GM18499 (cell line): ENCODE data around the gene NBPF11.
"Not testable (repeated sequence)": the region's sequence is repeated elsewhere in the genome, so short reads cannot be mapped to it uniquely, and the experiment has no call there.

Experiments
- ATAC-seq: cut with Tn5 transposase; IDR thresholded peaks from one replicate; pipeline ENCODE4 v1.9.1; 2021; ENCODE audit warnings: moderate number of reproducible peaks; ENCODE audit not compliant: insufficient read depth, unreplicated experiment

NBPF11 gene

GRCh38 chr1:148151911-148152656 is at the start of gene NBPF11:
Gene NBPF11, minus strand, starts transcription at chr1:148152281. Its CDS starts 25,278 bp downstream, at chr1:148127003.
- peak; percentile 46 for ATAC-seq

DNA sequence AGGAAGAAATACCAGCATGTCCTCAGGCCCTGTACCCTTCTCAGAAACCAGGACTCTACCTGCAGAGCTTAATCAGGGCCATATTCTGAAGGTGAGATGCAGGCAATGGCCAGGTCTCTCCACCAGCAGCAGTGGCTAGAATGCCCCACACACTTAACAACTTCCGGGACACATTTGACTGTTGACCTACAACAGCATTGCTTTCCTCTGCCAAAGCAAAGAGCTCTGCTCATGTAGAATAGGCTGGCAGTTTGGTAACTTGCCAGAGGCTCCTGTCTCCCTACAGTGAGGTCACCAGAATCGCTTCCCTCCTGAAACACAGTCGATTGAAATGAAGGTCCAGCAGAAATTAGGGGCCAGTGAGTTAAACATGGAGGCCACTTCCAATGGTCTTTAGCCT is 45.3 kb upstream of the NBPF11 start:
- not testable (repeated sequence) for ATAC-seq

DNA sequence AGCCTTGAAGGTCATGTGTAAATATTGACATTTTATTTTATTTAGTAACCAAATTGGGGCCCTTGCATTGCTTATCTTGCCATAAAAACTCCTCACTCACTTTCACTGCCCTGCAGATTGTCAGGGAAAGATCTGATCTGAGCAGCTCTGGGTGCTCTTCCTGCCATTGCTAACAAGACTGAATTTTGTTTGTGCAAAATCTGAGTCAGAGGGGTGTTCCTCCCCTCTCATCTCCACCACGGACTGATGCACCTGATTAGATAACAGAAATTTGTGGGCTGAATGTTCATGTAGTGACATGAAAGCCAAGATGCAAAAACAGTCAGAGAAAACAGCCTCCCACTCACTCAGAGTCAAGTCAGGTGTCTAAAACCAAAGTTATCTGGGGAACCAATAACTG is 44.9 kb upstream of the NBPF11 start:
- not testable (repeated sequence) for ATAC-seq

GRCh38 chr1:148195115-148195514 is 43.0 kb upstream of the NBPF11 start:
- not testable (repeated sequence) for ATAC-seq

DNA sequence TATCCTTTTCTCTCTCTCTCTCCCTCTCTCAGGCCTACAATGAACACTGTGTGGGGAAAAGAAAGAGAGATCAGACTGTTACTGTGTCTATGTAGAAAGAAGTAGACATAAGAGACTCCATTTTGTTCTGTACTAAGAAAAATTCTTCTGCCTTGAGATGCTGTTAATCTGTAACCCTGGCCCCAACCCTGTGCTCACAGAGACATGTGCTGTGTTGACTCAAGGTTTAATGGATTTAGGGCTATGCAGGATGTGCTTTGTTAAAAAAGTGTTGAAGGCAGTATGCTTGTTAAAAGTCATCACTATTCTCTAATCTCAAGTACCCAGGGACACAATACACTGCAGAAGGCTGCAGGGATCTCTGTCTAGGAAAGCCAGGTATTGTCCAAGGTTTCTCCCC is 36.7 kb upstream of the NBPF11 start:
- not testable (repeated sequence) for ATAC-seq

GRCh38 chr1:148178682-148179081 is 26.6 kb upstream of the NBPF11 start:
- ATAC-seq, result not testable (repeated sequence)

DNA sequence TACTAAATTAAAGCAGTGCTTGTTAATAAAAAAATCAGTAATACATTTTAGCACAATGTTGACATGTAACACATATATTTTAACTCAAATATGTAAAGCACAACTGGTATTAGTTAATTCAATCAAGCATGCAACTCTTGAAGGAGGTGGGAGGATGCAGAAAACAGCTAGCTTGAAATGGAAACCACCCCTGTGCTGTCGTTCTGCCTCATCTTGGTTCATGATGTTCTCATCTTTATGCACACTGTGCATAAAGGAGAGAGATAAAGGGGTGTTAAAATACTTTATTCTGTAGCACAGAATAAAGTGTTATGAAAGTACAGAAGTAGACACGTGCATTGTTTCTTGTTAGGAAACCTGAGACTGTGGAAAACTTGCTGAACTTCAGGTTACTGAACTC is 23.3 kb upstream of the NBPF11 start:
- ATAC-seq, result not testable (repeated sequence)

GRCh38 chr1:148171995-148172394 is 19.9 kb upstream of the NBPF11 start:
- ATAC-seq, result not testable (repeated sequence)

GRCh38 chr1:148166558-148167492 is 14.7 kb upstream of the NBPF11 start:
- no peak for ATAC-seq

DNA sequence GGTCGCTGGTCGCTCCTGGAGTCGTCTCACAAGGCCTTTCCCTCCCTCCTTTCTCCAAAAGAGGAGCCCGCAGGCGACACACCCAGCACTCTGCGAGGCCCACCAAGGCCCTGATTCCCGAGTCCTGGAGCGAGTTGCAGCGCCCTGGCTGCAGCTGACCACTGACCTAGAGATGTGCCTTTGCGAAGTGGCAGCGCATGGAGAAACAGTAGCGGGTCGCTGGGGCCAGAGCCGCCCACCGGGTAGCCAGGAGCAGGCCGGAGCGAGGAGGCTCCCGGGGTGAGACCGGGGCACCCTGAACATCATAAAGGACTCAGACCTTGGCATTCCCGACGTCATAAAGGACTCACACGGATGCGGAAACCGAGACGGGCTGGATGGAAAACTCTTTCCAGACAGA is 10.3 kb upstream of the NBPF11 start:
- ATAC-seq, result no peak

GRCh38 chr1:148161053-148161901 is 9.2 kb upstream of the NBPF11 start:
- ATAC-seq, result no peak

- ATAC-seq, result no peak
Measured at GRCh38 chr1:148160343-148161052, 8.4 kb upstream of the NBPF11 start.

DNA sequence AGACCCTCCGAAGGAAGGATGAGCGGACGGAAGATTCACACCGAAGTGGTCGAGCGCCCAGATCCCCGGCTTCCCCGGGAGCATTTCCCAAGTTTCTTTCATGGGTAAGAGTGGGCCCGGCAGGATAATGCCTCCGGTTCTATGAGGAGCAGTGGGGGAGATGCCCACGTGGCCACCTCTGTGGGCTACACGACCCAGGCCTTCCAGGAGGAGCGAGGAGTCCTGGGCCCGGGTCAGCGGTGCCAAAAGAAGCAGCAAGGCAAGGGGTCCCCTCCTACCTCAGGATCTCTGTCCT is 7.9 kb upstream of the NBPF11 start:
- no peak for ATAC-seq

- ATAC-seq, result no peak
Measured at GRCh38 chr1:148158341-148159003, 6.4 kb upstream of the NBPF11 start.

GRCh38 chr1:148157803-148158202 is 5.7 kb upstream of the NBPF11 start:
- ATAC-seq, result not testable (repeated sequence)

DNA sequence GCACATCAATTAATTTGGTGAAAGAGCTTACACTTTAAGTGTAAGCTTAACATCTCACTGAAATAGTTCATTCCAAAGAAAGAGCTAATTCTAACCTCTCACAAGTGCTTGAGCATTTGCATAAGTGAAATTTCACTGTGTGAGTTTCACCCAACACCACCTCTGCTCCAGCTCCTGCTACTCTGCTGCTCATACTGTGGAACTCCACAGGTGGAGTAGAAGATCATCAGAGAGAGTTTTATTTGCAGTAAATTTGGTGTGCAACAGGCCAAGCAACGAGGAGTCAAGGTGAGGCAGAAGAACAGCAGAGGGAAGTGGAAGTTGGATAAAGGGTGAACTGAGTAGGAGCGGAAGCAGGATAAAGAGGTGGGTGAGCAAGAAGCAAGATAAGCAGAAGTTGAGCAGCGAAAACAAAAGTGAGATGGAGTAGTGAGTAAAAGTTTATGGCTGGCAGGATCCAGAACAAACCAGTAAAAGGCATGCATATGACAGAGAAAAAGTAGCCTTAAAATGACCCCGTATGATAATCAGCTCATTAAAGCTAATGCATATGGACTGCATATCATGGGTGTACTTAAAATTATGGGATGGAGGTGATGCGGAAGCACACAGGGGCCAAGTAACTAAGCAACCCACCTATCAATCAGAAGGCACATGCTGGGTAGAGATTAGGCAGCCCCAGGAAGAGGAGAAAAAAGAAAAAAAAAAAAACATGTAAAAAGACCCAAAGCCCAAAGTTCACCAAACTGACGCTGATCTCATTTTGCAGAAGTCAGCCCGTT is 3.6 kb upstream of the NBPF11 start:
- ATAC-seq, result peak; percentile 39

- ATAC-seq, result not testable (repeated sequence)
Measured at GRCh38 chr1:148152795-148153194, 714 bp upstream of the NBPF11 start.

DNA sequence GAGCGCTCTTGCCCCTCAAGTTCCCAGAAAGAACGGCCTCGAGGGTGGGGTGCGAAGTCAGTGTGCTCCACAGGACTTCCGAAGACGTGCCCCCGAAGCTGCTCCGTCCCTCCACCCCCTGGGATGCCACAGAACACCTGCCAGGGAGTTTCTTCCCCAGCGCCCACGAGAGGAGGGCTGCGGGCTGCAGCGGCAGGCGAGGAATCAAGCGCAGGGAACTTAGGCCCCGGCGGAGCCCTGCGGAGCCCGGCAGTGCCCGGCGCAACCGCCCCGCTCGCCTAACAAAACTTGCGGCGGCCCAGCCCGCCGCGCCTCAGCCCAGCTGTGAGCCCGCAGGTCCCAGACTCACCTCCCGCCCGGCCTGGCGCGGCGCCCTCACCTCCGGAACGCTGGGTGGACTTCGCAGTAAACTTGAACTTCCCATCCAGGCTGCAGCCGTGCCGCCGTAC is 686 bp downstream of the NBPF11 start:
- ATAC-seq, result peak; percentile 18
